ENCODE results near the gene XNDC1N.
A peak's percentile ranks its signal among the peaks of the same experiment; 100 is the strongest.
"Not testable (repeated sequence)": the region's sequence is repeated elsewhere in the genome, so short reads cannot be mapped to it uniquely, and the experiment has no call there.

Gene XNDC1N

GRCh38 chr11:71933141-71933933, 4.9 kb upstream of the XNDC1N start:
- DNase-seq (ENCODE audit: low read depth) = no peak

GRCh38 chr11:71931245-71931602, 2.8 kb upstream of the XNDC1N start:
- no peak for DNase-seq (ENCODE audit: low read depth)

DNA sequence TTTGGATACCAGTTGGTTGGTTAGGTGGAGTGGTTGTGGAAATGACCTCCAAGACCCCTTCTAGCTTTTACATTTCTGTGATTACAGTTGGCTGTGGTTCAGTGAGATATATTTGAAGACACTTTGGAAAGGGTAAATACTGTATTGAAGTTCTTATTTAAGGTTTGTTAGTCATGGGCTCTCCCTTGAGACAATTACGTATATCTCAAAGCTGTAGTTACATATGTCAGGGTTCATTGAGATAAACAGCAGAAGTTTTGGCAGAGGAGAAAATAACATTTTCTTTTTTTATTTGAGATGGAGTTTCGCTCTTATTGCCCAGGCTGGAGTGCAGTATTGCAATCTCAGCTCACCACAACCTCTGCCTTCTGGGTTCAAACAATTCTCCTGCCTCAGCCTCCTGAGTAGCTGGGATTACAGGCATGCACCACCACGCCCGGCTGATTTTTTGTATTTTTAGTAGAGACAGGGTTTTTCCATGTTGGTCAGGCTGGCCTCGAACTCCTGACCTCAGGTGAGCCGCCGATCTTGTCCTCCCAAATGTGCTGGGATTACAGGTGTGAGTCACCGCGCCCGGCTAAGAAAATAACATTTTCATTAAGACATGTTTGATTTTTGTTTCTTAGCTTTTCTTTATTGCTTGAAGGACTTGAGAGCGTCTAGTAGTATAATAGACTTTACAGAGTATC, 2.3 kb upstream of the XNDC1N start:
- DNase-seq (ENCODE audit: low read depth) = no peak

DNA sequence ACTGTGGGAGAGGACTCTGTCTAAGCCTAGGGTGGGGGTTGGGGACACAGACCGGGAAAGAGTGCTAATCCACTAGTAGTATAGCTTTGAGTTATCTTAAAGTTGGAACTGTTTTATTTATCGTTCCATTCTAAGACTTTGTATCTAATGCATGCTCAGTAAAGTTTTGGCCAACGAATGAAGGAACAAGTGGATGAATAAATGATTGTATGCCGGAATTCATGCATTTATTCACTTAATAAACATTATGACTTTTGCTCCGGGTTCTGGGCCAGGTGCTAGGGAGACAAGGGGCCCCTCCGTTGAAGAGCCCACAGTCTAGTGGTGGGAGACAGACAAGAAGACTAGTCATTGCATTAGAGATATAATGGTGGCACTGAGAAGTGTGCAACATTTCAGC, 1.1 kb upstream of the XNDC1N start:
- no peak for DNase-seq (ENCODE audit: low read depth)

DNA sequence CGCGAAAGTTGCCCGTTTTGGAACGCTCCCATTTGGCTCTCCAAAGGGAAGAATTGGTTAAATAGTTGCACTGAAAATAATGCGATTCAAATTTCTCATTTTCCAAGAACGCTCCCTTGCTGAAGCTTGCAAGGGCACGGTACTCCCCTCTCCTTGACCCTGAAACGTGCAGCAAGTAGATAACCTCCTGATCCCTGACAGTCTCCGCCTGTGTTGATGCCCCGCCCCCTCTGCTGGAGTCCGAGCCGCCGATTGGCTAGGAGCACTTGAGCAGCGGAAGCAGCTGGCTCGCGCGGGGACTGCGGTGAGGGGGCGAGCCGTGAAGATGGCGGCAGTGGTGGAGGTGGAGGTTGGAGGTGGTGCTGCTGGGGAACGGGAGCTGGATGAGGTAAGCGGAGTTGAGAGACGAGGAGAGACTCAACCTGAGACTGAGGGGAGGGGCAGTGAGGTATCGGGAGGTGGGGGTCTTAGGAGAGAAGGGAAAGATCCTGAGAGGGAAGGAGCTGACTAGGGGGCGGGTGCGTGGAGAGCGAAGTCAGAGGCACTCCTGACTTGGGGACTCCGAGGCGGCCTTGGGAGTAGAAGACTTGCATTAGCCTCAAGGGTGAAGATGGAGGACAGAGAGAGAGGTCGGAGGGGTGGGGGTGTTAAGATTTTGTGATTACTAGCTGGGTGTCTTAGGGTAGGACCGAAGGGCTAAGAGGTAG, 496 bp upstream of the XNDC1N start, which contains the start of gene RNF121:
TSS of gene RNF121 (plus strand) at position 310 of the 707 bp plus-strand sequence. CDS start at position 326, 16 bp downstream.
- DNase-seq (ENCODE audit: low read depth) = peak; percentile 98

GRCh38 chr11:71917646-71918140, 10.7 kb downstream of the XNDC1N start:
- no peak for DNase-seq (ENCODE audit: low read depth)

- no peak for DNase-seq (ENCODE audit: low read depth)
These were observed 13.7 kb downstream of the XNDC1N start for GRCh38 chr11:71914617-71915189.

DNA sequence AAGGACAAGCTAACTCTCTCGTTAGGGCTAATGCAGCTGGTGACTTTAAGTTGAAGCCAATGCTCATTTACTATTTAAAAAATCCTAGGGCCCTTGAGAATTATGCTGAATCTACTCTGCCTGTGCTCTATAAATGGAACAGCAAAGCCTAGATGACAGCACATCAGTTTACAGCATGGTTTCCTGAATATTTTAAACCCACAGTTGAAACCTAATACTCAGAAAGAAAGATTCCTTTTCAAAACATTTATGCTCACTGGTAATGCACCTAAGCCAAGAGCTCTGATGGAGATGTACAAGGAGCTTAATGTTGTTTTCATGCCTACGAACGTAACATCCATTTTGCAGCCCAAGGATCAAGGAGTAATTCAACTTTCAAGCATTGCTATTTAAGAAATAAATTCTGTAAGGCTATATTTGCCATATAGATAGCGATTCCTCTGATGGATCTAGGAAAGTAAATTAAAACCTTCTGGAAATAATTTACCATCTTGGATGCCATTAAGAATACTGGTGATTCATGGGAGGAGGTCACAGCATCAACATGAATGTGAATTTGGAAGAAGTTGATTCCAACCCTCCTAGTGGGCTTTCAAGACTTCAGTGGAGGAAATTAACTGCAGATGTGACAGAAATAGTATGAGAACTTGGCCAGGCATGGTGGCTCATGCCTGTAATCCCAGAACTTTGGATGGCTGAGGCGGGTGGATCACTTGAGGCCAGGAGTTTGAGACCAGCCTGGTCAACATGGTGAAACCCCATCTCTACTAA, 14.5 kb downstream of the XNDC1N start:
- no peak for DNase-seq (ENCODE audit: low read depth)

- not testable (repeated sequence) for DNase-seq (ENCODE audit: low read depth)
These were observed 16.4 kb downstream of the XNDC1N start for GRCh38 chr11:71911986-71912340.

GRCh38 chr11:71911321-71911985, 16.9 kb downstream of the XNDC1N start:
- peak; percentile 56 for DNase-seq (ENCODE audit: low read depth)

- DNase-seq (ENCODE audit: low read depth) = not testable (repeated sequence)
These were observed 17.6 kb downstream of the XNDC1N start for GRCh38 chr11:71910775-71911174.

GRCh38 chr11:71908218-71908617, 20.2 kb downstream of the XNDC1N start:
- DNase-seq (ENCODE audit: low read depth) = no peak

DNA sequence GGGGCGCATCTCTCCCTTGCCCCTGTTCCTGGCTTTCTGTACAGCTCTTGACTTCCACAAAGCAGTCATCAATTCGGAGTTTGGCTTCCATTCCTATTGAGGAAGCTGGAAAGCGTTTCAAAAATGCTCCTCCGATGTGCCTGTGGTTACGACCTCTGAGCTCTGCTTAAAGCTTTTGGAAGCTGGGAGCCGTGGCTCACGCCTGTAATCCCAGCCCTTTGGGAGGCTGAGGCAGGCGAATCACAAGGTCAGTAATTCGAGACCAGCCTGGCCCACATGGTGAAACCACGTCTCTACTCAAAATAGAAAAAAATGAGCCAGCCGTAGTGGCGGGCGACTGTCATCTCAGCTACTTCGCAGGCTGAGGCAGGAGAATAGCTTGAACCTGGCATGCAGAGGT, 27.3 kb downstream of the XNDC1N start:
- DNase-seq (ENCODE audit: low read depth) = not testable (repeated sequence)

DNA sequence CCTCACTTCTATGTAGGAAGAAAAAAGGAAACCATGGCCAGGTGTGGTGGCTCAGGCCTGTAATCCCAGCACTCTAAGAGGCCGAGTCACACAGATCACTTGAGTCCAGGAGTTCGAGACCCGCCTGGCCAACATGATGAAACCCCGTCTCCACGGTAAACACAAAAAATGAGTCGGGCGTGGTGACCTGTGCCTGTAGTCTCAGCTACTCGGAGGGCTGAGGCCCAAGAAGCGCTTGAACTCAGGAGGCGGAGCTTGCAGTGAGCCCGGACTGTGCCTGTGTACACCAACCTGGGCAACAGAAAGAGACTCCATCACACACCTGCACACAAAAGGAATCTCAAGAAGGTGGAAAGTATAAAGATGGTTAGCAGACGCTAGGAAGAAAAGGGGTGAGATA, 32.4 kb downstream of the XNDC1N start:
- DNase-seq (ENCODE audit: low read depth) = no peak

DNA sequence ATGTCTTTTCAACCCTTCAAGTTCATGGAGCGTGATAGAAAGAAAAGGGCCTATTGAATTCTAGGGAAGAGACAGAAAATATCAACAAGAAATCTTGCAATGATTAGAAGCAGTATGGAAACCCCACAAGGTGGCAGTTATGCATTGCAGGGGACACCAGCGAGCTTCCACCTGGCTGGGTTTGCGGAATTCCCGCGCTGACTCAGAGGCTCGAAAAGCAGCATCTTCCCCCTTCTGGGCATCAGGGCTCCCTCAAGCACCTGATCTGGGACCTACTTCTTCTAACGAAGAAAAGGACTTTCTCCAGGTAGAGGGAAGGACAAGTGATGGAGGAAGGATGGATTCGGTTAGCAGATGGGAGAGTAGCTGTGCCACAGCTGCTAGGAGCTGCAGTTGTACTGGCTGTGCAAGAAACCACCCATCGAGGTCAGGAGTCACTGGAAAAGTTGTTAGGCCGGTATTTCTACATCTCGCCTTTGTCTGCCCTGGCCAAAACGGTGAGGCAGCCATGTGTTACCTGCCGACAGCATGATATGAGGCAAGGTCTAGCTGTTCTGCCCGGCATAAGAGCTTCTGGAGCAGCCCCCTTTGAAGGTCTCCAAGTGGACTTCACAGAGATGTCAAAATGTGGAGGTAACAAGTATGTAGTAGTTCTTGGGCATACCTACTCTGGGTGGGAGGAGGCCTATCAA, 39.1 kb downstream of the XNDC1N start:
- DNase-seq (ENCODE audit: low read depth) = not testable (repeated sequence)

GRCh38 chr11:71888335-71889010, 39.9 kb downstream of the XNDC1N start:
- not testable (repeated sequence) for DNase-seq (ENCODE audit: low read depth)

DNA sequence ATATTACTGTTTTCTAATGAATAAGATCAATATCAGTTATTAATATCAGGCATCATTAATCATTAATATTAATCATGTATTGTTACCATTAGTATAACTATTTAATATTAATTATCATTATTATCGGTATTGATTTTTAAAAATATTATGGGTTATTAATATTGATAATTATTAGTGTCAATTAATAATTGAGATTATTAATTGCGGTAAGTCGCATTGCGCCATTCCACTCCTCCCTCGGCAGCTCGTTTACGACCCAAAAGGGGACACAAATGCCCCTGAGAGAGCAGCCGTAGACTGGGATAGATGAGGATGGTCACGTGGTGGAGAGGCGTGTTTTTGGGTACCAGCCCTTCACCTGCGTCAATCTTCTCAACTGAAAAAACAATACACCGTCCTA, 42.6 kb downstream of the XNDC1N start:
- DNase-seq (ENCODE audit: low read depth) = not testable (repeated sequence)
